Activated CD4-positive, alpha-beta T cell treated with anti-CD3 and anti-CD28 coated beads, Interleukin-2, amount 50 U/mL, for 1 hour (primary cell): ENCODE data around the gene PTPRD.
"Not testable (repeated sequence)": the region's sequence is repeated elsewhere in the genome, so short reads cannot be mapped to it uniquely, and the experiment has no call there.

Experiments
- DNase-seq: peaks from one replicate; pipeline ENCODE4 v3.0.0-alpha.2; 2020

The PTPRD gene

DNA sequence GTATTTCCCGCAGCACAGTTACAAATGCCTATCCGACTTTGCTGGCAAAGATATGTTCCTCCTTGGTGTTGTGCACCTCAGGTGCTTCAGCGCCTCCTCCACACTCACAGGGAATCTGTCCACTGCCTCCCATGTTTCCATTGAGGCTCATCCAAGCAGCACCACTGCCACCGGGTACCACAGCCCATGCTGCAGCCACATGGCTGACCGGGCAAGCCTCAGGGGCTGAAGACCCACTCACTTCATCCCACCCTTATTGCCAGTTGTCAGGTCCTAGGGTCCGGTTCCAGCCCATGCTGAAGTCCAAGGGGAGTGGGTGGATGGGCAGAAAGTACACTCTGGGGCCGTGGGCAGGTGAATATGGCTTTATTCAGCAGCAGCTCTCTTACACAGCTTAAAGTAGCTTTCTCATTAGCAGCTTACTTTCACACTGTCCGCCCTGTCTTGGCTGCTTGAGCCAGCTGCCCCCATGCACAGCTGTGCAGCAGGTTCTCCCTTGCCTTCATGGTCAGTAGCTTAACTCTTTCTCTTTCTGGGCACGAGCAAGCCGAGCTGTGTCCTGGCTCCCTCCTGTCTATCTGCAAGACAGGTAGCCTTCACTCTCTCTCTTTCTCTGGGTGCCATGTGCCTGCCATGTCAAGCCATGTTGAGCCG is 1052.3 kb downstream of the PTPRD start:
- no peak for DNase-seq

DNA sequence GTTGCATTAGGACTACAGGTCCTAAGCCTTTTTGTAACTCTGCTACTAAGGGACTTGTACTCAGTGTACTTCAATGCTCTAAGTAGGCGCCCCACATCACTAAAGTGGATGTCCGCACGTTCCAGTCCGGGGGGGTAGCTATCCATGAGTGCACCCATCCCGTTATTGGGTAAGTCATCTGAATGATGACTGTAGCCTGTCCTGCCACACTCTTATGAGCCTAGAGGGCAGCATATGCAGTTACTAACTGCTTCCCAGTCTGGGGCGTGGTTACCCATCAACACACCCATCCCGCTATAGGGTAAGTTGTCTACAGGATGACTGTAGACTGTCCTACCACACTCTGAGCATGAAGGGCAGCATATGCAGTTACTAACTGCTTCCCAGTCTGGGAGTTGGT is 1053.9 kb downstream of the PTPRD start:
- no peak for DNase-seq

DNA sequence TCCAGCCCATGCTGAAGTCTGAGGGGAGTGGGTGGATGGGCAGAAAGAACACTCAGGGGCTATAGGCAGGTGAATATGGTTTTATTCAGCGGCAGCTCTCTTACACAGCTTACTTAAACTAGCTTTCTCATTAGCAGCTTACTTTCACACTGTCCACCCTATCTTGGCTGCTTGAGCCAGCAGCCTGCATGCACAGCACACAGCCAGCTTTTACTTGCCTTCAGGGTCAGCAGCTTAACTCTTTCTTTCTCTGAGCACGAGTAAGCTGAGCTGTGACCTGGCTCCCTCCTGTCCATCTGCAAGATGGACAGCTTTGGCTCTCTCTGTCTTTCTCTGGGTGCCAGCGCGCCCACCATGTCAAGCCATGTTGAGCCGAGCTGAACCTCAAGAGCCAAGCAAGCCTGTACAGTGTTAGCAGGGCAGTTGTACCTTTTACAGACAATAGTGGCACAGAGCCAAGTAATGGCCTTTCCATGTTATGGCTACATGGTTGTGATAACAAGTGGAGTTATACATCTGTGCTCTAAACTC is 1054.9 kb downstream of the PTPRD start:
- DNase-seq, result no peak

DNA sequence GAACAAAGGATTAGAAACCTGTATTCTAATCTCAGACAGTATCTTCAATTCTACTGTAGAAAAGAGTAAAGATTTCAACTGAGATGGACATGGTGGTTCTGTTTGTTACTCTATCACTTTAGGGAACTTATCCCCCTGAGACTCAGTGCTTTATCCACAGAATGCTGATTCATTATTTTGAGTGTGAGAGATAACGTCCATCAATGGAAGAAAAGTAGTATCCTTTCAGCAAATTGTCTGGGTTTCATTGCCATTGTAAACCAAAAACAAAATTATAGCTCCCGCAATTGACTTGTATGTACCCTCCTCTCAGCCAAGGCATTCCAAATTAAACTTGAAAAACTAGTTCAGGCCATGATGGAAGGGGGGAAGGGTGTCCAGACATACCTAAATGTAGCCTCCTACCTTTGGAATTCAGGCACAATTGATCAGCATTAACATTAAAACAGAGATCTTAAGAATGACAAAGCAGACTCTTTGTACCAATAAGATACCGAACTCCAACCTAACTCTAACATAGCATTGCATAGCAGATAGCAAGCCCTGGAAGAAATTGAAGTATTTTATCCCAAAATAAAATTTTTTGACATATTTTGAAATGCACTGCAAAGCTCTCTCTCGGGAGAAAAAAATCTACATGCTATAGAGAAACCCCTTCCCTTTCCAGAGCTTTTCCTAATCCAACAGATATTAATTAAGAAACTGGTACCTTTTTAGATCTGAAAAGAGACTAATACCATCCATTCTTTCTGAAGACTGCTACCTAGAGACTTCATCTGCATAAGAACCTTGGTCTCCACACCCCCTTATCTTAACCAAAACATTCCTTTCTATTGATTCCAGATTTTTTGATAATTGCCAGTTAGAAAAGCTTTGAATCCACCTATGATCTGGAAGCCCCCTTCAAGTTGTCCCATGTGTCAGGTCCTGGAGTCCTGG is 1055.7 kb downstream of the PTPRD start:
- no peak for DNase-seq

DNA sequence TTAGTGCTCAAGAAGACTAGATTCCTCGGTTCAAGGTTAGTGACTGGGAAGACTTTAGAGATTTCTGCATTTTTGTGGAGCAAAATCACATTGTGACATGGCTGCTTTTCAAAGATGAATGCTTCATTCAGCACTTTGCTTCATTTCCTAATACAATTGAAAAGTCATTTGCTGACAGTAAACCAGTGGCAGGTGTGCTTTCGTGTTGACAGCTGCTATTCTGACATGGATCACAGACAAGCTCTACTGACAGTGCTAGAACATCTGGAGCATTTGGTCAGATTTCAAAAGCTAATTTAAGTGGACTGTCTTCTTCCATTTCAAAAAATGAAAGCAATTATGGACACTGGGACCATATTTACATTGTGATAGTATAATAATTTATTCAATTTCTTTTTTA is 1060.1 kb downstream of the PTPRD start:
- DNase-seq, result no peak

DNA sequence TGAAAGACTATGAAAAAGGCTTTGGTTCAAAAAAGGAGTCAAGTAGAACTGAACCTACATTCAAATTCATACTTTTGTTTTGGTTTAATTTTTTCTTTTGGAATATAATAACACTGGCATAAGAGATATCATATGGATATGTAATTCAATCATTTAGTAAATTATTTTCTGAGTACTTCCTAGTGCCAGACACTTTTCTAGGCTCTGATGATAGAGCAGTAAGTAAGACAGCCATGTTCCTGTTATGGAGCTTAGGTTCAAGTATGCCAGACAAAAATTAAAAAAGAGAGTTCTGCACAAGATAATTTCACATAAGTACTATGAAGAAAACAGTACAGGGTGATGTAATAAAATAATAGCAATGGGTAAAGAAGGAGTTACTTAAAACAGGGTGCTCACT is 1074.0 kb downstream of the PTPRD start:
- DNase-seq, result no peak

DNA sequence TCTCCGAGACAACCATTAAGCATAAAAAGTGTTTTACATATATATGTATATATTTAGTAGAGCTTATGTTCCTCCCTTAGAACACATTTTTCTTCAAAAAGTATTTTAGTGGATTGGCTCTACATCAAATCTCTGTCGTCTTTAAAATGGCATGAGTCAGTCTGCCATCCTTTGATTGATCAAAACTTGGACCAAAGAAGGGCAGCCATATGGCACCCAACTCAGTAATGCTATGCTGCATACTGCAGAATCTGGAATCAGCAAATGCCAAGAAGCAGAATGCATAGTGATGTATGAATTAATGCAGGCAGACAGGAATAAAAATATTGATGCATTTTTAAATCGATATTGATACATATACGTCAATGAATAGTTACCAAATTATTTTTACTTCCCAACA is 1074.4 kb downstream of the PTPRD start:
- DNase-seq, result no peak

DNA sequence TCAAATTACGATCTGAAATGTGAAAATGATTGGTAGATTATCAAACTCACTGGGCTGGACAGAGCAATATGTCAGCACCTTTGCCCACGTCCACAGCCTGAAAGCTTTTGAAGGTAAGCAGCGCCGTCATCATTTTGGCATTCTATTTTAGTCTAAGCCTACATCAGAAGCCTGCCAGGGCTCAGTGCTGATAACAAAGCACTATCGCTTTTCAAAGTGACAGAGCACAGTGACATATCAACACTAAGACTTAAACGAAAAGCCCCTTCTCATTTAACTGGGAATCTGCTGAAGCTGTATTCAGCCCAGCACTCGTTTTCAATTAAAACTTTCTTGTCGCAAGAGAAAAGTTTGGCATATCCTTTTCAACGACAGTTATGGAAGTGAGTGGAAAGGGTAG is 1076.3 kb downstream of the PTPRD start:
- no peak for DNase-seq

DNA sequence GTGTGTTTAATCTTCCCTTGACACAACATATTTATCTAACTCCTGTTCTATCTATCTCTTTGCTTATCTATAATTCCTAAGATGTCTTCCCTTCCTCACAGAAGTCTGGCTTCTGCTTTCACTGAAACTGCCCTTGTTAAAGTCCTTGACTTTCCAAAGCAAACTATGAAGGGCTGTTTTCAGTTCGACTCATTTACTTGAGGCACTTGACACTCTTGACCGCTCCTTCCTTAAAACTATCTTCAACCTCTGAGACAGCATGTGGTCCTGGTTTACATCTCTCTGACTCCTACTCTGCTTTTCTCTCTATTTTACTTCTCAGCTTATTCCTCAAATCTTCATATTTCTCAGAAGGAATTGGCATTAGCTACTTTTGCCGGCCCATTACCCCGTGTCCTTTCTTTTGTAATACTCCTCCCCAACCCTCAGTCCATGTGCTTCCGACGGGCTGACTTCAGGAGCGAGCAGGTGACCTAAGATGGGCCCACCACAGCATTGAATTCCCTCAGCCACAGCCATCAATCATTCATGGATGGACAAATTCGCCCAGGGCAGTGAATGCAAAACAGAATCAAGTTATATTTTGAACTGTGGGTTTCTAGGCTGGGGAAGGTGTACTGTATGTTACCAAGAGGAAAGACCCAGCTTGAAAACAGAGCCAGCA is 1089.2 kb downstream of the PTPRD start:
- DNase-seq, result no peak

DNA sequence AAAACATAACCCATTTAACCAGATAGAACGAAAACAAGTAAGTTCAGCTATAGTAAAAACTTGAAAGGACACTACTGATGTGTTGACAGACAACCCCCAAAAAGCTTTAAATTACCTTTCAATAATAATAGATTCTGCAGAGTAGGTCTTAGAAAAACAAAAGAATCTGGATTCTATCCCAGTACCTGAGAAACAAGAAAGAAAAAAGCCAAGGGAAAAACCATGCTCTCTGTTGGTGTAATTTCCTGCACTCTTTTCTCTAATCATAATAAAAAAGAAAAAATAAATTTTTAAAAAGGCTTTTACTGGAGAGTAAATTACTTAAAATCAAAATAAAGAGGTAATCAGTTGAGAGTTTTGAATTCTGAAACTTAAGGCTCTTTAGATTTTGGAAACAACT is 1090.4 kb downstream of the PTPRD start:
- DNase-seq, result no peak

DNA sequence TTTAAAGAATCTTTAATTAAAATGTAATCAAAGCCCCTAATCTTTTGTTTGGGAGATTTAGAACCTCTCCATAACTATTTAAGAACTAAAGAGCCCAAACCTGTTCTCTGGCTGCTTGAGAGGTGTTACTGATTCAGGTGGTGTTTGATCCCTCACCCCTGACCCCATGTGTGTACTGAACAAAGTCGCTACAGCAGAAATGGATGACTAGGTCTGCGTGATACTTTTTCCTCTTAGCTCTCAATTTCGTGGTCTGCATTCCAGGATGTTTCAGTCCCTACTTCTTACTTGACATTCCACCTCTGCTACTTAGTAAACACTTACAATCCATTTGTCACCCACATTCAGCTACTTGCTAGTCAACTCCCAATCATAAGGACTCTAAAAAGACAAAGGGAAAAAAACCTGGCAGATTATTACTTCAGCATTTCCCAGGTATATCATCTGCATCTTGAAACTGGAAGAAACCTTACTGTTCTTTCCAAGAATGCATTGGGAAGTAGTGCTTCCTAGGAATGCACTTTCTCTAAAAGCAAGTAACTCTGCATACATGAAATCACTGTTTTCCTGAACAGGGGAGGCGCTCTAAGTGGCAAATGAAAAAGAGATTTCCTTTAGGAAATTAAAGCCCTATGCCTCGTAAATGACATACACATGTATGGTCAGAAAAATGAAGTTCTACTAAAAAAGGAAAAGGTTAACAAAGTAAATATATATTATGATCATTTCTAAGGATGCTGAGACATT is 1091.6 kb downstream of the PTPRD start:
- DNase-seq, result no peak

DNA sequence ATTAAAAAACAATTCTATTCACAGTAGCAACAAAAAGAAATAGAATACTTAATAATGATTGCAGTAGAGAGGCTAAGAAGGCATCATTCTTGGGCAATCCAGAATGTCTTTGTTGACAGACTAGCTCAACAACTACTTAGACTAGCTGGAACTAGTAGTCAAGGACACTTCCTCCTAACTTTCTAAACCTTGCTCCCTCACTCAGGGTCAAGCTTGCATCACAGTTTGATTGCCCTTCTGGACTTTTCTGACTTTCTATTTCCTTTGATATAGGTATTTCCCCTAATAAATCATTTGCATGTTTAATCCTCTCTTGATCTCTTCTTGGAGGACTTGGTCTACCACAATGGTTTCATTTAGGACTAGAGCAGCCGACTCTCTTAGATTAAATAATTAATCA is 1107.9 kb downstream of the PTPRD start:
- DNase-seq, result no peak

DNA sequence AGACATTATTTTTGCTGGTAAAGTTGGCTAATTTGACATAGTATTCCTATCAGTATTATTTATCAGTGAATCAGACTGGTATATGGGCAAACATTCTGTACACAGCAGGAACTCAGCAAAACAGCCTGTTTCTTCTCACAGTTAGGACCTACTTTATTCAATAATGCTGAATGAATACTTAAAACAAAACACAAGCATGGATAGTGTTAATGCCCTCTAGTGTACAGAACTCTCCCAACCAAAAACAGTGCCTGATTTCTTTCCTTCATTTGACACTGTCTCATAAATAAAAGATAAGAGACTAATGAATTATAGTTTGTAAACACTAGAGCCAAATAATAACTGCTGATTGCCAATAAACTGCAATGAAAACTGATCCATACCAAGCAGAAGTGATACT is 1113.3 kb downstream of the PTPRD start:
- no peak for DNase-seq

DNA sequence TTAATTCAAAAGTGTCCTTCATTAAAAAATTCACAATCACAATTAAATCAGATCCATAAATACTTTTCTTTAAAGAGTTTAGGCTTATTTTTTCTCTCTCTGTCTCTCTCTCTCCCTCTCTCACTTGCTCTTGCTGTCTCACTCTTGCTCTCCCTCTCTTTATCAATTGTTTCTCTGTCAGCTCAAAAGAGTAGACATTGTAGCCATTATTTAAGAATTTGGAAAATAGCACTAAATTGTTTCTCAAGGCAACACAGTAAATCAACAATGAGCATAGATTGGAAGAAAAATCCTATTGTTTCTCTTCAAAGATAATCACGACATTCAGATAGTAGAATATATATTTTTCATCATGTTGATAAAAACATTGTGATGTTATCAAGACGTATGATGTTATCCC is 1114.0 kb downstream of the PTPRD start:
- no peak for DNase-seq

DNA sequence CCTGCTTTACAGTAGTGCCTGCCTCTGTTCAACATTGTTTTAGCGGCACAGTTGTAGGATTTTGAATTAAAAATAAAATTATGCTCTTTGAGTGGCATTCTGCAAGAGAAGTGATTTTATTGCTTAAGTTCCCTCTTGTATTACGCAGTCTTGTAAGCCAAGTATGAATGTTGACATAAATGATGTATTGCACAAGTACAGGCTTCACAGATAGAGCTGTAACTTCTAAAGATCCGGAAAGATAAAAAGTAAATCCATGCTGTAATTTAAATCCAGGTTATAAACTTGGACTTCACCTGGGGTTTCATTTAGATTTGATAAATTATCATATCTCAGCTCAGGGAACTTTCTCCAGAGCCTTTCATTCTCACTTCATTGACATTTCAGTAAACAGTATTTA is 1114.7 kb downstream of the PTPRD start:
- no peak for DNase-seq

DNA sequence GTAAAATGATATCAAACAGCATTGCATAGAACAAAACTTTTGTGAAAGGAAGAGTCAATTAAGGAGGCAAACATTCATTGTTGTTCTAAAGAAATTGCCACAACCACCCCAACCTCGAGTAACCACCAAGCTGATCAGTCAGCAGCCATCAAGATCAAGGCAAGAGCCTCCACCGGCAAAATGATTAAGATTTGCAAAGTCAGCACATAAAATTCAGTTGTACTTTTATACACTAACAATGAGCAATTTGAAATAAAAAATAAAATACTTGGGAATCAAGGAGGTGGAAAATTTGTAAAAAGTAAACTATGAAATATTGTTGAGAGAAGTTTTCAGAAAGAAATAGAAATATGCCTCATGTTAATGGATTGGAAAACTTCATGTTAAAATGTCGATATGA is 1118.5 kb downstream of the PTPRD start:
- DNase-seq, result no peak

DNA sequence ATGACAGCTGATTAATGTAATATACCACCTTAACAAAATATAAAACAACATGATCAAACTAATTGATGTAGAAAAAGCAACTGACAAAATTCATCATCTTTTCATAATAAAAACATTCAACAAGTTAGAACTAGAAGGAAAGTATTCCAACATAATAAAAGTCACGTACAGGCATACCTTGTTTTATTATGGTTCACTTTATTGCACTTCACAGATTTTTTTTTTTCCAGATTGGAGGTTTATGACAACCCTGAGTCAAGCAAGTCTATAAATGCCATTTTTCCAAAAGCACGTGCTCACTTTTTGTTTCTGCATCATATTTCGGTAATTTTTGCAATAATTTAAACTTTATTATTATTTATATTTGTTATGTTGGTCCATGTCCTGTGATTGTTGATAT is 1120.3 kb downstream of the PTPRD start:
- DNase-seq, result no peak

DNA sequence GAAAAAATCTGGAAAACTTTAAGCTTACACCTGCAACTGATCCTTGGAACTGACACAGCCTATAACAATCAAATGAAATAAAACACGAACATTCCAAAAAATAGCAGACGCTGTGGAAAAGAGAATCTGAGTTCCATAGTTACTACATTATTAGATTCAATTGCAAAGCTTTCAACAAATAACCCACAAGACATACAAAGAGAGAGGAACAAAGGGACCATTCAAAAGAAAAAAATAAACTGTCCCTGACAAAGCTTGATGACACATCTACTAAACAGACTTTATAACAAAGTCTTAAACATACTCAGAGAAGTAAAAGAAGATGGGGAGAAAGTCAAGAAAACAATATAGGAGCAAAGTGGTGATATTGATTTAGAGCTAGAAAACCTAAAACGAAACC is 1123.6 kb downstream of the PTPRD start:
- DNase-seq, result no peak

DNA sequence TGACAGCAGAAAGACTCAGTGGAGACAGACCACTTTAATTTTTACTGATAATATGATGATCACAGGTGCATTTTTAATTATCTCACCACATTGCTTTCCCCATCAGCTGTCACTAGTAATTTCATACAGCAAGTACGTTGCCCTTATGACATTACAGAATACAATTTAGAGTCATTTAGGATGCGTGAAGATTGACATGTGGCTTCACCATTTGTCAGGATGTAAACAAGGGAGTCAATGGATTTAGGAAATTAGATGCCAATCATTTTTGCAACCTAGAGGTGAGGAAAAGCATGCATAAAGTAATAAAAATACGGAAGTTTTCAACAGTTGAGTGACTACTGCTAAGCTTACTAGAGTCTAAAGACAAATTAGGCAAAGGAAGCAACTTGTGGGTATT is 1129.6 kb downstream of the PTPRD start:
- no peak for DNase-seq

DNA sequence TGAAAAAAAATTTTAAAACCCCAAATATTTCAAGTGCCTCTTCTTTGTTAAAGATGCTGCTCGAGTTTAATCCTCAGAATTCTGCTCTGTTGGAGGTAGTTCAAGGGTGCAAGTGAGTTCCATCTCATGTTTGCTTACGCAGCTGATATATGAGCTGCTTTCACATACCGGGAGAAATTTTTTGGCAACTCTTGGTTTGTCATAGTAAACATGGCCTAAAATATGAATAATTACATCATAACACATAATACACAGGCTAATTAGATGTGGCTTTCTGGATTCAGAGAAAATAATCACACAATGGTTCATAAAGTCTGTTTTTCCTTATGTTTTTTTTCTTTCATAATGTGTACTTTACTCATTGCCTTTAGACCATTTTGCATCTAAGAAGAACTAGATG is 1134.1 kb downstream of the PTPRD start:
- no peak for DNase-seq

DNA sequence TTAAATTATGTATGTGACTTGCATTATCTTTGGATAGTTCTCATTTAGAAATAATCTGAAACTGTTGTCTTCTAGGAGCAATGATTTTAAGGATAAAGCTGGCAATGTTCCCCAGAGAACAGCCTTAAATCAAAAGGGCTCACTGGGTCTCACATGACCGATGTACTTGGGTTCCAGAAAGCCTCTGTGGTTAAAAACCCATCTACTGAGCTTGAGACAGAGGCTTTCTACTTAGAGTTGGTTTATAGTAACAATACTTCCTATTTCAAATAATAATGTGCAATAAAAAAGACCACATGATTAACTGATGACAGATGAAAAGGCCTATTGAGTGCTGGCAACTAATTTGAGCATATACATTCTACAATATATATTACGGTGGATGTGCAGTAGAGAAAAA is 1143.5 kb downstream of the PTPRD start:
- no peak for DNase-seq

DNA sequence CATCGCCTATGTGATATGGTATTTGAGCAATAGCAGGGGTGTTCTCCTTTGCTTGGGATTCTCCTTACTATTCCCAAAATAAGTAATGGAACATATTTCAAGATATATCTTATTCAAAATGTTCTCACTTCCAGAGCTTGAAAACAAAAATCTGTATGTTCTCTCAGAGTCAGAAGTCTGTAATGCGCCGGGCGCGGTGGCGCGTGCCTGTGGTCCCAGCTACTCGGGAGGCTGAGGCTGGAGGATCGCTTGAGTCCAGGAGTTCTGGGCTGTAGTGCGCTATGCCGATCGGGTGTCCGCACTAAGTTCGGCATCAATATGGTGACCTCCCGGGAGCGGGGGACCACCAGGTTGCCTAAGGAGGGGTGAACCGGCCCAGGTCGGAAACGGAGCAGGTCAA is 1170.9 kb downstream of the PTPRD start:
- DNase-seq, result not testable (repeated sequence)

DNA sequence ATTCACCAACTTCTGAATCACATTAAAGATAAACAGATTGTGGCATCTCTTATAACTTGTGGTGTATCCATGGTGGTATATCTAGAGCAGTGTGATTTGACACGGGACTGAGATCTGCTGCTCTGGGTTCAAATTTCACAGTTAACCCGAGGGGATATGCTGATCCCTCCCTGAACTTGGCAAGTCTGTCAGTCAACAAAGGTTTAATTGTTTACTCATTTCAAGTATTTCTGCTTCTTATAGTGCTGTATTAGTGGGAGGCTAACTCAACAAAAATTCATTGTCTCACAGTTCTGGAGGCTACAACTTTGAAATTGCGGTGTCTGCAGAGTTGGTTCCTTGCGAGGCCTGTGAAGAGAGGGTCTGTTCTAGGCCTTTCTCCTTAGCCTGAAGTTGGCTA is 1175.2 kb downstream of the PTPRD start:
- no peak for DNase-seq
